HepG2 (cell line): ENCODE data around the gene MAN1C1. TPM values are rescaled to one million over a fixed set of nuclear protein-coding genes. Genes with fewer than 3 reads are reported as not detected.

Source experiments
- ATAC-seq: fragments of 200-7000 bp; cut with Tn5 transposase; 3 replicates; pipeline ENCODE4 v1.9.1; 2020; ENCODE audit warnings: mild to moderate bottlenecking, moderate library complexity
- BruUV-seq: library from RNA; stranded (reverse); fragments of 400-500 nt; replicated peaks from 2 replicates; lab custom pipeline; 2021; lab: Mats Ljungman, UMichigan
- CTCF ChIA-PET: fragments of 300-600 bp; formaldehyde crosslinking; extraction: SDS; loops from one replicate; lab custom pipeline; 2021; ENCODE audit warnings: low total read pairs, inconsistent platforms, low intra/inter-chr PET ratio; lab: Yijun Ruan, JAX
- POLR2A ChIA-PET: fragments of 350-600 bp; sonication (Branson Sonifier 250); formaldehyde crosslinking; loops from one replicate; lab custom pipeline; 2020; ENCODE audit warnings: antibody characterized with exemption, inconsistent platforms; lab: Yijun Ruan, JAX
- DNase-seq: peaks from one replicate; pipeline ENCODE4 v3.0.0-alpha.2; 2015; ENCODE audit warnings: low spot score
- FAIRE-seq: peaks from 3 replicates; lab custom pipeline; 2011; peaks lifted over from hg19 to GRCh38; lab: Jason Lieb, UNC
- H2AFZ ChIP-seq: one replicate; pipeline ENCODE4 v1.6.1; 2011; ENCODE audit warnings: low read length, inconsistent platforms
- H3K27ac ChIP-seq: fragments of 300-600 bp; 3 replicates; pipeline ENCODE4 v1.8.0; 2011; ENCODE audit warnings: mixed run types, mild to moderate bottlenecking, mixed read lengths, low read length, inconsistent platforms; ENCODE audit not compliant: insufficient read depth; ENCODE audit errors: extremely low read length
- H3K27me3 ChIP-seq, 2 experiments: fragments of 200-600 bp in 1 of 2; 2 replicates in 1 of 2; 3 replicates in 1 of 2; pipeline versions ENCODE4 v1.6.0 to v1.8.0; 2011; ENCODE audit warnings: low read length in 2 of 2, mild to moderate bottlenecking in 2 of 2, moderate library complexity in 2 of 2, inconsistent platforms in 1 of 2; ENCODE audit not compliant: insufficient read depth in 2 of 2, control insufficient read depth in 1 of 2
- H3K36me3 ChIP-seq, 2 experiments: fragments of 200-600 bp in 1 of 2; replicated peaks in 1 of 2; 2 replicates in 1 of 2; 3 replicates in 1 of 2; pipeline versions ENCODE4 v1.5.1 to v1.8.0; 2011; ENCODE audit warnings: low read length in 2 of 2, inconsistent platforms in 1 of 2; ENCODE audit not compliant: insufficient read depth in 2 of 2, control insufficient read depth in 1 of 2
- H3K4me1 ChIP-seq: 2 replicates; pipeline ENCODE4 v1.5.1; 2012; ENCODE audit warnings: low read length, inconsistent platforms; ENCODE audit not compliant: insufficient read depth
- H3K4me2 ChIP-seq: 2 replicates; pipeline ENCODE4 v1.6.0; 2011; ENCODE audit warnings: low read depth, low read length, inconsistent platforms
- H3K4me3 ChIP-seq, 3 experiments: fragments of 200-600 bp in 1 of 3; sonication (generic), shearing (Covaris generic) in 1 of 3; replicated peaks in 1 of 3; 2 replicates each; pipeline ENCODE4 v1.5.1; 2011 to 2016; ENCODE audit warnings: low read length in 3 of 3, inconsistent platforms in 2 of 3, low read depth in 2 of 3, mild to moderate bottlenecking in 2 of 3, control low read depth in 1 of 3, mixed read lengths in 1 of 3; ENCODE audit not compliant: insufficient read depth in 1 of 3
- H3K79me2 ChIP-seq: one replicate; pipeline ENCODE4 v1.6.1; 2011; ENCODE audit warnings: low read length, inconsistent platforms; ENCODE audit not compliant: insufficient read depth
- H3K9ac ChIP-seq: 2 replicates; pipeline ENCODE4 v1.6.0; 2011; ENCODE audit warnings: mild to moderate bottlenecking, low read depth, low read length, inconsistent platforms; ENCODE audit not compliant: insufficient read depth
- H3K9me3 ChIP-seq: 2 replicates; pipeline ENCODE4 v1.5.1; 2012; ENCODE audit warnings: mild to moderate bottlenecking, low read length
- H4K20me1 ChIP-seq: 2 replicates; pipeline ENCODE4 v1.6.0; 2011; ENCODE audit warnings: inconsistent platforms, mild to moderate bottlenecking, low read length, moderate library complexity; ENCODE audit not compliant: insufficient read depth
- ARID2 ChIP-seq: sonication (generic); formaldehyde crosslinking; IDR thresholded peaks from 2 replicates; pipeline ENCODE4 v1.8.1; 2022; ENCODE audit warnings: mild to moderate bottlenecking, missing genetic modification reagents, borderline replicate concordance
- CBFB ChIP-seq: sonication (generic); formaldehyde crosslinking; IDR thresholded peaks from 2 replicates; pipeline ENCODE4 v1.4.0; 2020; ENCODE audit warnings: missing genetic modification reagents
- CCAR2 ChIP-seq: fragments of 200-400 bp; formaldehyde crosslinking; optimal IDR thresholded peaks from 2 replicates; pipeline ENCODE3; 2018; ENCODE audit warnings: low read depth, mild to moderate bottlenecking, low read length, moderate library complexity
- EHMT2 ChIP-seq: fragments of 200-600 bp; sonication (generic); IDR thresholded peaks from 2 replicates; pipeline ENCODE4 v1.7.0; 2017; ENCODE audit warnings: antibody characterized with exemption, low read depth, low read length, borderline replicate concordance
- FIP1L1 ChIP-seq: fragments of 200-400 bp; formaldehyde crosslinking; IDR thresholded peaks from 2 replicates; pipeline ENCODE4 v1.6.1; 2018; ENCODE audit warnings: low read depth, mild to moderate bottlenecking, low read length, moderate library complexity, borderline replicate concordance; ENCODE audit not compliant: insufficient read depth
- FOXC1 ChIP-seq: sonication (generic); formaldehyde crosslinking; IDR thresholded peaks from 2 replicates; pipeline ENCODE4 v1.8.0; 2022; ENCODE audit warnings: mild to moderate bottlenecking, missing genetic modification reagents, borderline replicate concordance
- GABPB1 ChIP-seq: IDR thresholded peaks from 2 replicates; pipeline ENCODE4 v1.6.1; 2016; ENCODE audit warnings: mild to moderate bottlenecking, missing genetic modification reagents, moderate library complexity, missing compliant biosample characterization
- GATAD1 ChIP-seq: IDR thresholded peaks from 2 replicates; pipeline ENCODE4 v1.6.1; 2016; ENCODE audit warnings: missing genetic modification reagents, missing compliant biosample characterization
- HNF4G ChIP-seq, 2 experiments: sonication (generic) in 1 of 2; formaldehyde crosslinking in 1 of 2; IDR thresholded peaks; 2 replicates each; pipeline versions ENCODE4 v1.4.0 to v1.6.1; 2011 to 2020; ENCODE audit warnings: borderline replicate concordance in 2 of 2, low read depth in 2 of 2, mild to moderate bottlenecking in 2 of 2, low read length in 1 of 2, missing genetic modification reagents in 1 of 2, moderate library complexity in 1 of 2
- HOXA5 ChIP-seq: sonication (generic); formaldehyde crosslinking; IDR thresholded peaks from 2 replicates; pipeline ENCODE4 v1.4.0; 2020; ENCODE audit warnings: missing genetic modification reagents
- KMT2A ChIP-seq: sonication (generic); formaldehyde crosslinking; IDR thresholded peaks from 2 replicates; pipeline ENCODE4 v1.4.0; 2020; ENCODE audit warnings: missing genetic modification reagents
- PAX8 ChIP-seq: sonication (generic); formaldehyde crosslinking; IDR thresholded peaks from 2 replicates; pipeline ENCODE4 v1.8.0; 2022; ENCODE audit warnings: mild to moderate bottlenecking, missing genetic modification reagents, borderline replicate concordance
- PLRG1 ChIP-seq: fragments of 450-650 bp; conservative IDR thresholded peaks from 2 replicates; pipeline ENCODE4 v1.6.1; 2016
- RCOR2 ChIP-seq: IDR thresholded peaks from 2 replicates; pipeline ENCODE4 v1.6.1; 2016; ENCODE audit warnings: missing biosample characterization, missing genetic modification reagents
- TBX2 ChIP-seq: sonication (generic); formaldehyde crosslinking; IDR thresholded peaks from 2 replicates; pipeline ENCODE4 v1.5.0; 2020; ENCODE audit warnings: missing genetic modification reagents, mild to moderate bottlenecking, borderline replicate concordance
- TEAD2 ChIP-seq: sonication (generic); formaldehyde crosslinking; IDR thresholded peaks from 2 replicates; pipeline ENCODE4 v1.9.0; 2021; ENCODE audit warnings: missing genetic modification reagents
- THAP7 ChIP-seq: sonication (generic); formaldehyde crosslinking; IDR thresholded peaks from 2 replicates; pipeline ENCODE4 v1.8.1; 2023; ENCODE audit warnings: mild to moderate bottlenecking, missing genetic modification reagents
- ZFAT ChIP-seq: sonication (generic); formaldehyde crosslinking; conservative IDR thresholded peaks from 2 replicates; pipeline ENCODE4 v1.8.1; 2023; ENCODE audit warnings: missing genetic modification reagents, inconsistent platforms
- ZFP36L1 ChIP-seq: sonication (generic); formaldehyde crosslinking; IDR thresholded peaks from 2 replicates; pipeline ENCODE4 v1.8.0; 2022; ENCODE audit warnings: mild to moderate bottlenecking, missing genetic modification reagents, moderate library complexity
- ZNF282 ChIP-seq: fragments of 450-650 bp; IDR thresholded peaks from 2 replicates; pipeline ENCODE4 v1.6.1; 2018; ENCODE audit not compliant: partially characterized antibody
- ZNF562 ChIP-seq: sonication (generic); formaldehyde crosslinking; IDR thresholded peaks from 2 replicates; pipeline ENCODE4 v1.8.0; 2022; ENCODE audit warnings: missing genetic modification reagents, borderline replicate concordance
- WGBS: methylation state at CpG from one replicate; pipeline ENCODE4 v1.1.6; 2017; ENCODE audit warnings: low lambda C conversion rate; 5-methylcytosine and 5-hydroxymethylcytosine counted together
- in situ Hi-C: cut with HindIII; loops from 2 replicates; pipeline ENCODE4 v1.10.0; 2017; ENCODE audit warnings: low pct_unique_long_range_greater_than_20kb; ENCODE audit not compliant: extremely low pct_ligation_motif_present
- intact Hi-C: fragments of 100-400 bp; cut with micrococcal nuclease; formaldehyde crosslinking; loops from one replicate; pipeline ENCODE4 v1.10.0; 2022; ENCODE audit not compliant: unreplicated experiment
- polyA plus RNA-seq, 8 experiments: library from polyadenylated mRNA; depleted of rRNA in 3 of 8; stranded (reverse) in 7 of 8; unstranded in 1 of 8; fragments of >200 nt; fragmentation: Illumina TruSeq in 4 of 8; extraction: Trizol in 4 of 8; gene quantifications; 2 replicates each; pipeline versions ENCODE4 v1.2.1 to v1.2.3, GENCODE V29; 2011 to 2016; ENCODE audit warnings: low read depth in 4 of 8, missing spikeins in 1 of 8, mixed read lengths in 1 of 8; ENCODE audit not compliant: insufficient read depth in 1 of 8
- total RNA-seq, 5 experiments: library from RNA; depleted of rRNA; stranded (reverse); fragments of >200 nt; fragmentation: Illumina TruSeq; extraction: Trizol; gene quantifications; 2 replicates each; pipeline ENCODE4 v1.2.3, GENCODE V29; 2016; ENCODE audit warnings: low read depth in 1 of 5
- TF ChIP-seq, protein P1 (sequence below): IDR thresholded peaks from 2 replicates; pipeline ENCODE4 v1.6.1; 2016
- TF ChIP-seq, protein P2 (sequence below): IDR thresholded peaks from 2 replicates; pipeline ENCODE4 v1.6.1; 2016; ENCODE audit warnings: missing biosample characterization, missing genetic modification reagents, low read depth

MAN1C1 gene
- total and polyA plus RNA-seq, 2 of the 13 experiments (the other 11 are each of a cell fraction or from before 2014, with no cell fraction given), result 0.18 to 0.49 TPM

- TF ChIP-seq CCAR2, result no peak
- TF ChIP-seq ZNF282, result no peak
- no peak for TF ChIP-seq FOXC1 (CRISPR knock-in tag)
- TF ChIP-seq HOXA5, result no peak
- TF ChIP-seq RCOR2 (CRISPR knock-in tag), result no peak
- TF ChIP-seq ZNF562 (CRISPR knock-in tag), result no peak
- TF ChIP-seq, protein P1, sequence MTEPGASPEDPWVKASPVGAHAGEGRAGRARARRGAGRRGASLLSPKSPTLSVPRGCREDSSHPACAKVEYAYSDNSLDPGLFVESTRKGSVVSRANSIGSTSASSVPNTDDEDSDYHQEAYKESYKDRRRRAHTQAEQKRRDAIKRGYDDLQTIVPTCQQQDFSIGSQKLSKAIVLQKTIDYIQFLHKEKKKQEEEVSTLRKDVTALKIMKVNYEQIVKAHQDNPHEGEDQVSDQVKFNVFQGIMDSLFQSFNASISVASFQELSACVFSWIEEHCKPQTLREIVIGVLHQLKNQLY (CRISPR knock-in tag), result no peak
- no peak for TF ChIP-seq KMT2A (CRISPR knock-in tag)
- no peak for TF ChIP-seq THAP7
- no peak for TF ChIP-seq PAX8 (CRISPR knock-in tag)
- TF ChIP-seq TEAD2 (CRISPR knock-in tag), result no peak
- no peak for TF ChIP-seq CBFB (CRISPR knock-in tag)
- no peak for TF ChIP-seq ARID2 (CRISPR knock-in tag)
- no peak for TF ChIP-seq EHMT2
- TF ChIP-seq FIP1L1, result no peak
These were observed 189.3 kb downstream of the MAN1C1 start (continued) for GRCh38 chr1:25805863-25806225.

DNA sequence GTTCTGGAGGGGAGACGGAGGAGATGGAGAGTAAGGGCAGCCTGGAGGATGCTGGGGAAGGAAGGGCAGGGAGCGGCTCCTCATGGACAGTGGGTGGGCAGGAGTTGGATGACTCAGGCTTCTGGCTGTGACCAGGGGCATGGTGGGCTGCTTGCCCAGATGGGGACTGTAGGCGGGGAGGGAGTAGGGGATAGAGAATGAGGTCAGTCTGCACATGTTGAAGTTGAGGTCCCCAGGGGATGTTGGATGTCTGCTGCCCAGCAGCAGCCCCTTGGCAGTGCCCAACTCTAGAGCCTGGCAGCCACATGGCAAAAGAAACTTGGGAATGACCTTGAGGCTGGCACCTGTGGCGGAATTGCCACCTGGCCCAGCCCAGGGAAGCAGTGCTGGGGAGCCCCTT lies 189.8 kb downstream of the MAN1C1 start:
- Histone ChIP-seq H3K4me3 (no peak overlapping the region), H3K36me3 (no peaks in the 10 kb centered on the region), H3K27me3 (no peaks in the 10 kb centered on the region), H2AFZ (no peak overlapping the region), H3K4me1 (no peaks in the 10 kb centered on the region), H3K79me2 (no peaks in the 10 kb centered on the region), H4K20me1 (no peaks in the 10 kb centered on the region), H3K9ac (no peak overlapping the region), H3K27ac (no peak overlapping the region), H3K4me2 (no peak overlapping the region), H3K9me3 (no peaks in the 10 kb centered on the region)
- in situ Hi-C loops, result loop anchor here (25.0 kb wide), 1 partner anchor 194 kb away; the partner anchor contains the start of gene MAN1C1
- FAIRE-seq, result no peak
- 96% methylated on average over 3 of the region's 4 CpGs for WGBS
- CTCF ChIA-PET, result no interaction called here
- POLR2A ChIA-PET, result no interaction called here
- no peak for DNase-seq
- no TSS peak for BruUV-seq
- intact Hi-C loops, result no loop called here
- no peak for ATAC-seq
- TF ChIP-seq PLRG1 (no peak), HNF4G (IDR thresholded peaks at IDR 0.05; ENCODE audit: borderline replicate concordance, low read depth, low read length) (no peak), HNF4G (CRISPR knock-in tag; IDR thresholded peaks at IDR 0.05; ENCODE audit: borderline replicate concordance, low read depth) (no peak), ZFAT (CRISPR knock-in tag) (no peak), TBX2 (CRISPR knock-in tag) (no peak), GATAD1 (no peak), ZFP36L1 (CRISPR knock-in tag) (no peak), GABPB1 (CRISPR knock-in tag) (no peak)
- TF ChIP-seq, protein P2, sequence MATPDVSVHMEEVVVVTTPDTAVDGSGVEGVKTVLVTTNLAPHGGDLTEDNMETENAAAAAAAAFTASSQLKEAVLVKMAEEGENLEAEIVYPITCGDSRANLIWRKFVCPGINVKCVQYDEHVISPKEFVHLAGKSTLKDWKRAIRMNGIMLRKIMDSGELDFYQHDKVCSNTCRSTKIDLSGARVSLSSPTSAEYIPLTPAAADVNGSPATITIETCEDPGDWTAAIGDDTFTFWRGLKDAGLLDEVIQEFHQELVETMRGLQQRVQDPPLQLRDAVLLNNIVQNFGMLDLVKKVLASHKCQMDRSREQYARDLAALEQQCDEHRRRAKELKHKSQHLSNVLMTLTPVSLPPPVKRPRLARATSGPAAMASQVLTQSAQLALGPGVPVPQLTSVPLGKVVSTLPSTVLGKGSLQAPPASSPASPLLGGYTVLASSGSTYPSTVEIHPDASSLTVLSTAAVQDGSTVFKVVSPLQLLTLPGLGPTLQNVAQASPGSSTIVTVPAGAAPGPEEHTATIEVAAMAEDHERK (CRISPR knock-in tag), result no peak
